Erythroblast (primary cell): ENCODE results near the gene CCR8.

Experiments
- GATA1 ChIP-seq: IDR thresholded peaks from 2 replicates; pipeline ENCODE4 v1.6.1; 2011; ENCODE audit warnings: low read depth, mild to moderate bottlenecking, control low read depth, low read length, moderate library complexity
- POLR2A ChIP-seq: IDR thresholded peaks from 2 replicates; pipeline ENCODE4 v1.6.1; 2011; ENCODE audit warnings: mild to moderate bottlenecking, low read length

DNA sequence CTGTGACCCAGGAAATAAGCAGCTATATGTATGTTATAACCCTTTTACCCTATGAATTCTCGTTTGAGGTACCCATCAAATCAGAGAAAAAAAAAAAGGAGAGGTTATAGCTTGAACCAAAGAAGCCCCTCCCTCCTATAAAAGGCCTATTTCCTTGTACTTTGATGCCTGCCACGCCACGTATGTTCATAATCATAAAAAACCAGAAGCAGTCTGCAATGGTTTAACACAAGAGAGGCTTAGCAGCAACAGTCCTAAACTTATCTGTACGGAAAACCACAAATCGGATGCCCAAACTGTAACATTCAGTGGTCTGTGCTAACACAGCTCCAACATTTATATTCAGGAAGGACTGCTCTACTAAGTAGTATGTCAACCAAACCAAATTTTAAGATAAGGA, 21.2 kb downstream of the CCR8 start:
- no peak for TF ChIP-seq POLR2A
- TF ChIP-seq GATA1, result no peak
